ENCODE measurements around the gene SSR1.
"Not testable (repeated sequence)": the region's sequence is repeated elsewhere in the genome, so short reads cannot be mapped to it uniquely, and the experiment has no call there.

Gene SSR1

DNA sequence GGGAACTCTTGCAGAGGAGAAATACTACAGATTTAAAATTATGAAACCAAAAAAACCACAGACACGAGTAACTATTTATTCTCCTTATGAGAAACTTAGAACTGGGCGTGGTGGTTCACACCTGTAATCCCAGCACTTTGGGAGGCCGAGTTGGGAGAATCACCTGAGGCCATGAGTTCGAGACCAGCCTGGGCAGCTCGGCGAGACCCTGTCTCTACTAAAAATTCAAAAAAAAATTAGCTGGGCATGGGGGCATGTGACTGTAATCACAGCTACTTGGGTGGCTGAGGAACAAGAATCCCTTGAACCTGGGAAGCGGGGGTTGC lies 36.8 kb downstream of the SSR1 start:
- ATAC-seq: no peak
- DNase-seq: no peak

DNA sequence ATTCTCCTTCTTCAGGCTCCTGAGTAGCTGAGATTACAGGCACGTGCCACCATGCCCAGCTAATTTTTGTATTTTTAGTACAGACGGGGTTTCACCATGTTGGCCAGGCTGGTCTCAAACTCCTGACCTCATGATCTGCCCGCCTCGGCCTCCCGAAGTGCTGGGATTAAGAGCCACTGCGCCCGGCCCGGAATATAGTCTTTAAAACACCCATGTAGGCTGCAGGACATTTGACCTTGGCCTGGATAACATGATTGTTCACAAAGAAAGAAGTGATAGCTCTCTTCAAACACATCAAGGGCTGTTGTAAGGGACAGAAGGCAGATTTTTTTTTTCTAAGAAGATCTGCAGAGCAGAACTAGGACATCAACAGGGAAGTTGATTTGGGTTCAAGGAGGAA lies 38.5 kb downstream of the SSR1 start:
- ATAC-seq, DNase-seq: not testable (repeated sequence)

DNA sequence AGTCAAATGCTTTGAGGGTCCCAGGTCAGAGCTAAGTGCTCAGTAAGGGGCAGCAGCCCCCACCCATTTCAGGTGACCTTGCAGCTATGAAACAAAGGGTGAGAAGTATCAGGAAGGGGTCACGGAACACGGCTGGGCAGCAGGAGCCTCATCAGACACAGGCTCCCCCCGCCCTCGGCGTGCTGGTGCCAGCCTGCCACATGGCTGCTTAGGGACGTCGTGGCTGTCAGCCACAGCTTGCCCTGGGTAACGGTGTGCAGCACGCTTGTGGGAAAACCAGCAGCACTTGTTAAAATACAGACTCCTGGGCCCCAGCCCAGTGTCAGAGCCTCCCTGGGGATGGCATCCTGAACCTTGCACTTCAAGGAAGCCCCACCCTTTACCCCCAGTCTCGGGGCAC lies 39.3 kb downstream of the SSR1 start:
- DNase-seq: no peak
- no peak for ATAC-seq

DNA sequence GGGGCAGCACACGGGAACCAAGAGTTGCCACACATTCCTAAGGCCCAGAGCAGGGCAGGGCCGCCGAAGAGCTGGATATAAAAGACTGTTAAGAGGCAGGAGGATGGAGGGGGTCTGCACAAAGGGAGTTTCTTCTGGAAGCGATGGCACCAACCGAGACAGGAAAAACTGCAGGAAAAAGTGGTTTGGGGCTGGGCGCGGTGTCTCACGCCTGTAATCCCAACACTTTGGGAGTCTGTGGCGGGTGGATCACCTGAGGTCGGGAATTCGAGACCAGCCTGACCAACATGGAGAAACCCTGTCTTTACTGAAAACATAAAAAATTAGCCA lies 41.8 kb downstream of the SSR1 start:
- DNase-seq: no peak
- no peak for ATAC-seq

DNA sequence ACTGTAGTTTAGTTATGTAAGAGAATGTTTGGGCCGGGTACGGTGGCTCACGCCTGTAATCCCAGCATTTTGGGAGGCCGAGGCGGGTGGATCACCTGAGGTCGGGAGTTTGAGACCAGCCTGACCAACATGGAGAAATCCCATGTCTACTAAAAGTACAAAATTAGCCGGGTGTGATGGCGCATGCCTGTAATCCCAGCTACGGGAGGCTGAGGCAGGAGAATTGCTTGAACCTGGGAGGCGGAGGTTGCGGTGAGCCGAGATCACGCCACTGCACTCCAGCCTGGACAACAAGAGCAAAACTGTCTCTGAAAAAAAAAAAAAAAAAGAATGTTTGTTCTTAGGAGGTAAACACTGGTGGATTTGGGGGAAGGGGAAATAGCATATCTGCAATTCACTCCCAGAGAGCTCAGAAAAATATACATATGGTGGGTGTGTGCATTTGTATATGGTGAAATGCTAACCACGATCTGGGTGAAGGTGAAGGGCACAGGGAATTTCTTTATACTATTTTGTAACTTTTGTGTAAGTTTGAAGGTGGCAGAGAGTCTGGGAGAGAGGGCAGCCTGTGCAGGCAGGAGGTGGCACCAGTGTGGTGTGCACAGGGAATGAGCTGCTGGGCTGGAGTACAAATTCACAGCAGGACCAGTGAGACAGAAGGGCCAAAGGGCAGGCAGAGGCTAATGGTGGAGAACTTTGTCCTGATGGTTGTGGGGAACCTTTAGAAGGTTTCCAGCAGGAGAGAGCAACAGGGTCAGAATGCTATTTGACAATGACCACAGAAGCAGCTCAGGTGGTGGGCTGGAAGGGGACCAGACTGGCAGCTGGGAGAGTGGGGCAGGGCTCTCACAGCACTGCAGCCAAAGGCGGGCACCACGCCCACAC lies 42.4 kb downstream of the SSR1 start:
- DNase-seq (no peak), ATAC-seq (no peak)

DNA sequence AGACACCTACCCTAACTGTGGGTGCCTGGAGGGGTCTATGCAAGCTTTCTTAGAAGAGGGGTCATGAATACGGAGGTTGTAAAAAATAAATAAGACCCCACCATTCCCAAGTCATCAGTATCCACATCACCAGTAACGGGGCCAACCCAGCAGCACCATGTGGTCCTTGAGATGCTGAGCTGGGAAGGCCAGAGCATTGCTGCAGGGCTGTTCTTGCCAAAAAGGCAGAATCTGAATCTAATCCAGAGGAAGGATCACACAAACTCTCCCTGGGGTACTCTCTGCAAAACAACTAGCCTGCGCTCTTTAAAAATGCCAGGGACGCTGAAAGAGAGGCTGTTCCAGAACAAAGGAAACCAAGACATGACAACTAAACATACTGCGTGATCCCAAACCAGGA lies 43.2 kb downstream of the SSR1 start:
- ATAC-seq (no peak), DNase-seq (no peak)

DNA sequence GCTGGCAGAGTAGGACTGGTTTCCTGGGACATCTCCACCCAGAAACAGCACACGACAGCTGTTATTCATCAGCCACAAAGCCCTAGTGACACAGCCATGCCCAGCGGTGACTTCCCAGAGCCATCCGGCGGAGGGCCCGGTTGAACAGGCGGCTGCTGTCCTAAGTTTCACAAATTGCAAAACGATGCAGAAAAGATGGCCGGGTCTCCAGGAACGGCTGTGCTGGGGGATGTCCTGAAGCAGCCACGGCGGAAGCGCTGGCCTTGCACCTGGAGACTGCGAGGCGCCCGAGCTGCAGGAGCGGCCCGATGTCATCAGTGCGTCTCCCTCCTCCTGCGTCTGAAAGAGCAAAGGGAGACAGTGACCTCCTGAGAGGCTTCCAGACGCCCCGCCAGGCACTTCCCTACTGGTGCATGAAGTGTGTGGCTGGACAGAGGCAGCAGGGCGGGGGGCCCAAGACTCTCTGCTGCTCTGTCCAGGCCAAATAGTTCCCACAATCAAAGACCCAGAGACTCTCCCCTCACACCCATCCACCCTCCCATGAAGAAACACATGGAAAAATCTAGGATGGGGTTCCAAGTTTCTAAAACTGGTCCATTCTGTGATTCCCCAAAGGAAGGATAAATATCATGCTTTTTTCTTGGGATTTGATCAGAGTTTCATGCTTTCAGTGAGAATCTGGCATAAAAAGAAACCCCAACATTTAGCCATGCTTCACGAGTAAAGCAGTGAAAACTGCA lies 44.0 kb downstream of the SSR1 start:
- no peak for DNase-seq

DNA sequence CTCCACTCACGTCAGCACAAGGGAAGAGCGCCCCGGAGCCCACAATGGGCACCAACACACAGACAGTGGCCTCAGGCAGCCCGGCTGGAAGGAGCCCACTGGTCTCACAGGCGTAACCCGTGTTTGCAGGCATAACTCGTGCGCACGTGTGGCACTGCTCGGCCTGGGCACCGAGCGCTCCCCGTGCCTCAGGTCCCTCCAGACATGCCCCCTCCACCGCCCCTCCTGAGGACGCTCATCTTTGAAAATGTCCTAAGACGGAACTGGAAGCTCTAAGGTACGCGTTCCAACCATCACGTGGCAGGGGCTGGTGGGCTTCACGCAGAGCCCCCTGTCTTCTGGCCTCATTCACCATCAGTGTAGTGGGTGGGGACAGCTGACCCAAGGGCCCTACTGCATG lies 44.6 kb downstream of the SSR1 start:
- no peak for ATAC-seq
- no peak for DNase-seq

More for the DNA sequence above, 44.0 kb downstream of the SSR1 start:
- no peak for ATAC-seq

DNA sequence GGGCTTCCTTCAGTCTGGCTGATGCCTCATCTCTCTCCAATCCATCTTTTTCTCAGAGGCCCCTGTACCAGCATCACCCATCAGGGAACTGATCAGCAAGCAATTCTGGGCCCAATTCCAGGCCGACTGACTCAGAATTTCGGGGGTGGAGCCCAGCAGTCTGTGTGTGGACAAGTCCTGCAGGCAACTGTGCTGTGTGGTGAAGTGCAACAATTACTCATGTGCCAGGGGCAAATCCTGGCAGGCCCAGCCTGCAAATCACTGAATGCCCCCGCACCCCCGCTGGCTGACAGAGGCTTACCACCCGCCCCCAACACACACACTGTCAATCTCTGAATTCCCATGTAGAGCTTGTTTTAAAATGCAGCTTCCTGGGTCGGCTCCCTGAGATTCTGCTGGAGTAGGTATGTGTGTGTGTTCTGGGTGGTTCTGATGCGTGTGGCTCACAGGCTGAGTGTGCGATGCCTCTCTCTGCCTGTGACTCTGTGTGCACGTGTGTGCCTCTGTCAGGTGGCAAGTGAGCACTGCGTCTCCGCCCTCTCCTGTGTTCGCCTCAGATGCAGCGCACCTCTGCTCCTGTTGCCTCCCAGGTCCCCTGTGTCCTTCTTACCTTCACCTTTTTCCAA lies 45.4 kb downstream of the SSR1 start:
- DNase-seq (no peak), ATAC-seq (peak; percentile 30)

DNA sequence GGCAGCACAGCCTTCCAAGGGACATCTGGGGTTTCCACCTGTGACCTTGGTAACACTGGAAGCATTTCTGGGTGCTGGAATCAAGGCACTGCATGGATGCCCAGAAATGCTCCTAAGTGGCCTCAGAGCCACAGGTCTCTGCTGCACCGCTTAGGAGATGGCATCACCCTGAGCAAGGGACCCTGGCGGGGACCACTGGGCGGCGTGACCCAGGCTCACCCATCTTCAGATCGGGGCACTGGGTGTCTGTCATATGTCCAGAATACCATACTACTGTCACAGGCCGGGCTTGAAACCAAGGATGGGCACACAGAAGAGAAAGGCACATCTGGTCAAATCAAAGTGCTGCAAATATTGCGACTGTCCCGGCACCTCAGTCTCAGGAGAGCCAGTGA lies 45.9 kb downstream of the SSR1 start:
- no peak for ATAC-seq
- DNase-seq: no peak

DNA sequence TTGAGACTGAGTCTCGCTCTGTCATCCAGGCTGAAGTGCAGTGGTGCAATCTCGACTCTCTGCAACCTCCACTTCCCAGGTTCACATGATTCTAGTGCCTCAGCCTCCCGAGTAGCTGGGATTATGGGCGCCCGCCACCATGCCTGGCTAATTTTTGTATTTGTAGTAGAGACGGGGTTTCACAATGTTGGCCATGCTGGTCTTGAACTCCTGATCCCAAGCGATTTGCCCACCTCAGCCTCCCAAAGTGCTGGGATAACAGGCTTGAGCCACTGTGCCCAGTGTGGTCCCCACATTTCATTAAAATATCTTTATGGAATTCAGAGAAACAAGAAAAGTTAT lies 47.6 kb downstream of the SSR1 start:
- not testable (repeated sequence) for ATAC-seq, DNase-seq

DNA sequence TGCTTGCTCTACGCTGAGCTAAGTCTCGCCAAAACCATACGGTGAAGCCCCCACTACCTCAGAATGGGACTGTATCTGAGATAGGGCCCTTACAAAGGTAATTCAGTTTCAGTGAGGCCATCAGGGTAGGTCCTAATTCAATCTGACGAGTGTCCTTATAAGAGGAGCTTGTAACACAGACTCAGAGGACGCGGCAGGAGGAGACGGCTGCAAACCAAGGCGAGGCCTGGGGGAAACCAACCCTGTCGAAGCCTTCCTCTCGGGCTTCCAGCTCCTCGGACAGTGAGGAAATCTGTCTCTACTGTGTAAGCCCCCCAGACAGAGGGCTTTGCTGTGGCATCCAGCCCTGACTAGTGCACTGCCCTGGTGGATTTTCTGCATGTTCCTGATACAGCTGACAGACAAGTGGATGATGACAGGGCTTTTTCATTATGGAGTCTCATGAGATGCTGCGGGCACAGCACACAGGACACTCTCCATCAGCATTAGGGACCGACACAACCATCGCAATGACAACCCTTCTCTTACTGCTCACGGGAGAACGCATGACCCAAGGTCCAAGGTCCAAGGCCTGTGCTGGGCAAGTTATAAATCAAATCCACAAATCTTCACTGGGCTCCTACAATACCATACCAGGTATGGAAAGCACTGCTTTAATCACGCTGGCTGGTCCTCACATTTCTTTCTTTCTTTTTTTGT lies 48.2 kb downstream of the SSR1 start:
- DNase-seq (no peak), ATAC-seq (no peak)

DNA sequence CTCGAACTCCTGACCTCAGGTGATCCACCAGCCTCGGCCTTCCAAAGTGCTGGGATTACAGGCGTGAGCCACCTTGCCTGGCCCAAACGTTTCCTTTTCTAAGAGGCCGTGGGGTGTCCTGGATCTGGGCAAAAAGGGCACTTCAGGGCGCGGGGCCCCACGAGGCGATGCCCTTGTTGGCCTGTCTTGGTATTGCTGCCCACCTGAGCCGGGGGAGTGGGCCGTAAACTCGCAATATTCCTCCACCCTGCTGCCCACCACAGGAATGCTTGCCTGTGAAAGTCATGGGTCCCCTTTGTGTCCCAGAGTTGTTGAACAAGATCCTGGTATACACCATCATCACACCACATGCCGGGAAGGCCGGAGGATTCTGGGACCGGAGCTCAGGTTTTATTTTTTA lies 49.0 kb downstream of the SSR1 start:
- no peak for DNase-seq
- ATAC-seq: no peak

DNA sequence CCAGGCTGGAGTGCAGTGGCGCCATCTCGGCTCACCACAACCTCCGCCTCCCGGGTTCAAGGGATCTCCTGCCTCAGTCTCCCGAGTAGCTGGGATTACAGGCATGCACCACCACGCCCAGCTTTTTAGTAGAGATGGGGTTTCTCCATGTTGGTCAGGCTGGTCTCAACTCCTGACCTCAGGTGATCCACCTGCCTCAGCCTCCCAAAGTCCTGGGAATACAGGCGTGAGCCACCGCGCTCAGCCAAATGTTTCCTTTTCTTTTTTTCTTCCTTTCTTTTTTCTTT lies 49.5 kb downstream of the SSR1 start:
- not testable (repeated sequence) for ATAC-seq, DNase-seq

DNA sequence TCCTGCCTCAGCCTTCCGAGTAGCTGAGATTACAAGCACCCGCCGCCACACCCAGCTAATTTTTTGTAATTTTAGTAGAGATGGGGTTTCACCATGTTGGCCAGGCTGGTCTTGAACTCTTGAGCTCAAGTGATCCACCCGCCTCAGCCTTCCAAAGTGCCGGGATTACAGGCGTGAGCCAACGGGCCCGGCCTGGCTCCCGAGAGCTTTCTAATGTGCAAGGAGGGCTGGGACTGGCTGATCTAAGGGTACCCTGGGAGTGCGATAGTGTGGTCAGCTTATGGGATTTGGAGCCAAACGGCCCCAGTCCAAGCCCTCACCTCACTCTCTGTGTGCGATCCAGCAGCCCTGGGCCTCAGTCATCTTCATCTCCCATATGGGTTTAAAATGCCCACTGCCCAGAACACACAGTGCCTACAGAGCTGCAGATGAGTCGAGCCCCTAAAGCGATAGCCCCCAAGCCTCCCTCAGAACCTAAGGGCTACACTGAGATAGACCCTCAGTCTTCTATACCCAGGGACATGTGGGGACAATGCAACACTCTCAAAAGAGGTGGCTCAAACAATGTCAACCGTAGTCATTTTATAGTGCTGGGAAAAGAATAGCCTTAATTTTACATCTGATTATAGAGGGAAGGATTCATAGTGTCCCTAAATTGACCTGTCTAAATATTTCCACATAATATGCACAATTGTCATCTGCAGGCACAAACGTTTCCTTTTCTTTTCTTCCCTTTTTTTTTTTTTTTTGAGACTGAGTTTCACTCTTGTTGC lies 50.1 kb downstream of the SSR1 start:
- ATAC-seq (no peak), DNase-seq (no peak)

DNA sequence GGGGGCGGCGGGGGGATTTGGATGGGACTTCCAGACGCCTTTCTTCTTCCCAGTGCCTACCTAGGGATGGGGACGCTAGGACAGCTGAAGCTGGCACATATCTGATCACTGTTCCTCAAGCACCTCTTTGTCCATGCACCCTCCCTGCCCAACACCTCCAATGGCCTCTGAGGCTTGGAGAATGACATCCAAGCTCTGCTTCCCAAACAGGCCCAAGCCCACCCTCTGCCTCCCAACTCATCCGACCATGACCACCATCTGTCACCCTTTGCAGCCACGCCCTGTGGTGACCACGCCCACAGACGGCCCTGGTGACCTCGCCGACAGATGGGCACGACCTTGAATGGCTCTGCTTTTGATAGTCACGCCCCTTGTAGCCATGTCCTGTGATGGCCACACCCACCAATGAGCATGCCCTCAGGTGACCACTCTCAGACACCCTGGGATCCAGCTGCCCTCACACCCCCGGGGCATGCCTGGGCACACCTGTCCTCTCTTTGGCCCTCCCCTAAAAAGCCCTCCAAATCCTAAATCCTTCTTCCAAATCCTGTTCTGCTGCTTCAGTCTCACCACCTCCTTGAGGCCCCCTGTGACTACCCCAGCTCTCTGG lies 51.0 kb downstream of the SSR1 start:
- no peak for DNase-seq
- no peak for ATAC-seq

DNA sequence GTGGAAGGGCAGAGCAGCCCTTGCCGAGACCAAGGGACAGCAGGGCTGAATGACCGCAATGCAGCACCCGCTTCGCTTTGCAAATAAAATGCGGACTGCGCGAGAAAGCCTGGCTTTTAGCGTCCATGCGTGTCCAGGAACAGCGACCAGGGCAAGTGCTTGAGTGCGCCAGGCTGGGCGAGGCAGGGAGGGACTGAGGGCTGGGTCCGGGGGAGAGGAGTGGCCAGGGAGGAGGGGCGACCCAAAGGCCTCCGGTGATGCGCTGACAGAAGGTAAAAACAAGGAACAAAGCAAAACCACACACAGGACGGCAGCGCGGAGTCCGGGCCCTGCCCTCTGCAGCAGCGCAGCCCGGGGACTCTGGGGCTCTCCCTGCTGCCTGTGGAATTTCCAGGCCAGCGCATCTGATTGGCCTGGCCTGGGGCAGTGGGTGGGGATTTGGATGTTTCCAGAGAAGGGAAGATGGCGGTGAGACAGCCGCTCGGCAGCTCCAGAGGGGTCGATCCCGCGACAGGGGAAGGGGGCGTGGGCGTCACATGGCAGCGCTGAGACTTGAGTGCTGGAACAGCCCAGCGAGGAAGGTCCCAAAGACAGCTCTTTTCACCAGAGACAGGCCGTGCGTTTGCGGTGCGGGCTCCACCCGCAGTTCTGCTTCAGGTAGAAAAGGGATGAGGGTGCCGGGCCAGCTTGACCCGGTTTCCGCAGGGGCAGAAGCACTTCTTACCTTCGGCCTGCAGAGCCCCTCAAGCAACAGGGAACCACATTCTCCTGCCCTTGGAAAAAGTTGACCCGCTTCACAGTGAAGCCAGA lies 51.8 kb downstream of the SSR1 start:
- DNase-seq (peak; percentile 67), ATAC-seq (peak; percentile 94)

DNA sequence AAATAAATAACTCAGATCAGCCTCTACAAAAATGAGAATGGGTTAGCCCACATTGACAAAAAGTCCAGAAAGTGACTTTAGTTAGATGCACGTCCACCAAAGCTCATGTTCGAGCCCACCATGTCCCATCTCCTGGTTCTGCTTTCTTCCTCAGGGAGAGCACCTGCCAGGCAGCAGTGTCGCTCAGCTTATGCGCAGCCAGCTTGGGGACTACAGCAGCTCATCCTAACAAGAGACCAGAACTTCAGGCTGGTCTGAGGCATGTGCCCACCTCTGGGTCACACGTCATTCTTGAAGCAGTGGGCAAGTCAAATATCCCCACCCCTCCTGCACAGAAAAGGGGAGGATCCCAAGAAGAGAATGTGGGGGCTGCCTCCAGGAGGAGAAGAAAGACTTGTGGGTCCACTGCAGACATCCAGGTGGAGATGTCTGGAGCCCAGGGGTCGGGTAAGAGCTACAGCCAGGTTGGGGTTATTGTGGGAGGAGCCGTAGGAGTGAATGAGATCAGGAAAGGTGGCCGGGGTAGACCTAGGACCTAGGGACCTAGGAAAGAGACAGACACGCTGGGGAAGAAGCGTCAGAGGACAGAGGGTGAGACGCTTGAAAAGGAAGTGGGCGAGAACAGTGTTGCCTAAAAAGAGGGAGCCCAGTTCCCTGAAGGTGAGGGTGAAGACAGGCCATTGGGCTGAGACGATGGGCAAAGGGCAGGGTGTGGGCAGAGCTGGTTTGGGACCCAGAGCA lies 52.5 kb downstream of the SSR1 start:
- DNase-seq (no peak), ATAC-seq (no peak)

DNA sequence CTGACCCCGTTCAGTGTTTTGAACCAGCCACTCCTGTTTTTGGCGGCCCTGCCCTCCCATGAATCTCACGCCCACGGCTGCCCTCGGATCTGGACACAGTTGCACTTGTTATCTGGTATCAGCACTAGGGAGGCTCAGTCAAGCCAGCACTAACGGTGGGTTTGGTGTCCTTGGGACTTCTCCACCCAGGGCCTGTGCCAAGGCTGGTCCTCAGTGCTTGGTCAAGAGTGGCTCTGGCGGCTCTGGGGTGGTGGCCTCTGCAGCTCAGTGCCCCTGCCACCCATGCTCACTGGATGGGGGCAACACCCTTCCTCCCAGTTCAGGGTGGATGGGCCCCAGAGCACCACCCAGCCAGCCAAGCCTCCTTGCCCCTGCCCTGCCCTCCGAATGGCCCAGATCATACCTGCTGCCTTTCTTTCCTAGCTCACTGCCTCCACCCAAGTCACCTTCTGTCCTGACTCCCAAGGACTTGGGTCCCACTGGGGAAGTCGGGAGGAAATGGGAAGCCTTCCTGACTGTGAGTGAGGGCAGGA lies 54.7 kb downstream of the SSR1 start:
- no peak for ATAC-seq

More for the DNA sequence above, 54.7 kb downstream of the SSR1 start:
- DNase-seq: no peak
